ENCODE measurements around the gene EIF1AY.

DNA sequence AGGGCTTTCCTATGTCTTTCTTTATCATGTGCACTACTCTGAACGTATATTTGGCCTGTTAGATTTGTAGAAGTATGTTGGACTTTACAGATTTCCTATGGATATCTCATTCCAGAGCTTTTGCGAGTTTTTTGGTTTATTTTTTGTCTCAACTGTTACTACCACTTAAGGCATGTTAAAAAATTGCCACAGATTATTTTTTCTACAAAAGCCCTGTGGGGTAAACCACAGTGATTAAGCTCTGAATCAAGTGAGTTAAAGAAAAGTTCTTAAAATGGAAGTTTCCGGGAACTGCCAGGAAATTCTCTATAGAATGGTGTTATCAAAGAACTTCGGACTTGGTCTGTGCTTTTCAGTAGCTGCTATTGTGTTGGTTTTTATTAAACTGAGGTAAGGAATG is 10.6 kb downstream of the EIF1AY start:
- TF ChIP-seq, protein P1, sequence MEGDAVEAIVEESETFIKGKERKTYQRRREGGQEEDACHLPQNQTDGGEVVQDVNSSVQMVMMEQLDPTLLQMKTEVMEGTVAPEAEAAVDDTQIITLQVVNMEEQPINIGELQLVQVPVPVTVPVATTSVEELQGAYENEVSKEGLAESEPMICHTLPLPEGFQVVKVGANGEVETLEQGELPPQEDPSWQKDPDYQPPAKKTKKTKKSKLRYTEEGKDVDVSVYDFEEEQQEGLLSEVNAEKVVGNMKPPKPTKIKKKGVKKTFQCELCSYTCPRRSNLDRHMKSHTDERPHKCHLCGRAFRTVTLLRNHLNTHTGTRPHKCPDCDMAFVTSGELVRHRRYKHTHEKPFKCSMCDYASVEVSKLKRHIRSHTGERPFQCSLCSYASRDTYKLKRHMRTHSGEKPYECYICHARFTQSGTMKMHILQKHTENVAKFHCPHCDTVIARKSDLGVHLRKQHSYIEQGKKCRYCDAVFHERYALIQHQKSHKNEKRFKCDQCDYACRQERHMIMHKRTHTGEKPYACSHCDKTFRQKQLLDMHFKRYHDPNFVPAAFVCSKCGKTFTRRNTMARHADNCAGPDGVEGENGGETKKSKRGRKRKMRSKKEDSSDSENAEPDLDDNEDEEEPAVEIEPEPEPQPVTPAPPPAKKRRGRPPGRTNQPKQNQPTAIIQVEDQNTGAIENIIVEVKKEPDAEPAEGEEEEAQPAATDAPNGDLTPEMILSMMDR (IDR thresholded peaks at IDR 0.05; ENCODE audit: low read depth, low read length, missing input control) = no peak
- no peak for TF ChIP-seq GABPA (IDR thresholded peaks at IDR 0.05 in 1 of 2, conservative IDR thresholded peaks at IDR 0.05 in 1 of 2)
